WTC11 (cell line): ENCODE data around the gene BAMBI. TPM values are rescaled to one million over a fixed set of nuclear protein-coding genes. Genes with fewer than 3 reads are reported as not detected.

ENCODE experiments used
- ATAC-seq: fragments of 200-7000 bp; cut with Tn5 transposase; 2 replicates; pipeline ENCODE4 v1.10.0; 2021; ENCODE audit warnings: mild to moderate bottlenecking, moderate library complexity
- CTCF ChIA-PET: fragments of 300-600 bp; sonication (Branson Sonifier 250); formaldehyde crosslinking; loops from one replicate; lab custom pipeline; 2021; ENCODE audit warnings: antibody characterized with exemption; lab: Charles Lee
- POLR2A ChIA-PET: fragments of 350-600 bp; sonication (Branson Sonifier 250); formaldehyde crosslinking; loops from one replicate; lab custom pipeline; 2021; ENCODE audit warnings: antibody characterized with exemption; lab: Charles Lee
- DNase-seq: peaks from one replicate; pipeline ENCODE4 v3.0.0; 2021; ENCODE audit warnings: low spot score
- H3K27ac Mint-ChIP-seq: 2 replicates; pipeline ENCODE4 v1.8.0; 2021; ENCODE audit warnings: mixed read lengths
- H3K27me3 Mint-ChIP-seq: 2 replicates; pipeline ENCODE4 v1.8.0; 2021; ENCODE audit warnings: low read depth, mild to moderate bottlenecking, moderate library complexity, mixed read lengths
- H3K36me3 Mint-ChIP-seq: 2 replicates; pipeline ENCODE4 v1.8.0; 2021; ENCODE audit warnings: mixed read lengths
- H3K4me1 Mint-ChIP-seq: 2 replicates; pipeline ENCODE4 v1.8.0; 2022; ENCODE audit warnings: mixed read lengths
- H3K4me3 Mint-ChIP-seq: 2 replicates; pipeline ENCODE4 v1.8.0; 2021; ENCODE audit warnings: mild to moderate bottlenecking, moderate library complexity, mixed read lengths
- H3K9me3 Mint-ChIP-seq: 2 replicates; pipeline ENCODE4 v1.8.0; 2021; ENCODE audit warnings: mixed read lengths
- CREB1 ChIP-seq: sonication (generic); formaldehyde crosslinking; IDR thresholded peaks from 2 replicates; pipeline ENCODE4 v1.8.0; 2023; ENCODE audit warnings: mild to moderate bottlenecking, missing genetic modification reagents
- ESRRA ChIP-seq: sonication (generic); formaldehyde crosslinking; IDR thresholded peaks from 2 replicates; pipeline ENCODE4 v1.8.1; 2022; ENCODE audit warnings: mild to moderate bottlenecking, missing genetic modification reagents, borderline replicate concordance
- FOXP1 ChIP-seq: sonication (generic); formaldehyde crosslinking; IDR thresholded peaks from 2 replicates; pipeline ENCODE4 v1.8.0; 2022; ENCODE audit warnings: missing genetic modification reagents, mild to moderate bottlenecking, moderate library complexity, borderline replicate concordance
- GRHL2 ChIP-seq: fragments of 250-450 bp; sonication (Bioruptor Pico); IDR thresholded peaks from 2 replicates; pipeline ENCODE4 v1.8.0; 2022; ENCODE audit warnings: mild to moderate bottlenecking, moderate library complexity; ENCODE audit not compliant: insufficient replicate concordance, severe bottlenecking
- NR3C1 ChIP-seq: sonication (generic); formaldehyde crosslinking; conservative IDR thresholded peaks from 2 replicates; pipeline ENCODE4 v1.8.1; 2023; ENCODE audit warnings: low read depth, mild to moderate bottlenecking, missing genetic modification reagents
- OVOL2 ChIP-seq: fragments of 250-450 bp; sonication (Bioruptor Pico); IDR thresholded peaks from 2 replicates; pipeline ENCODE4 v1.9.0; 2021; ENCODE audit warnings: mild to moderate bottlenecking, borderline replicate concordance
- PRRX2 ChIP-seq: fragments of 250-450 bp; sonication (Bioruptor Pico); IDR thresholded peaks from 2 replicates; pipeline ENCODE4 v1.8.0; 2021; ENCODE audit warnings: mild to moderate bottlenecking
- RORB ChIP-seq: fragments of 250-450 bp; sonication (Bioruptor Pico); IDR thresholded peaks from 2 replicates; pipeline ENCODE4 v1.9.0; 2021; ENCODE audit warnings: mild to moderate bottlenecking
- TCF7 ChIP-seq: sonication (generic); formaldehyde crosslinking; IDR thresholded peaks from 2 replicates; pipeline ENCODE4 v1.8.0; 2022; ENCODE audit warnings: mild to moderate bottlenecking, low read depth, missing genetic modification reagents, moderate library complexity
- ZMAT4 ChIP-seq: fragments of 250-450 bp; sonication (Bioruptor Pico); IDR thresholded peaks from 2 replicates; pipeline ENCODE4 v1.9.0; 2021; ENCODE audit warnings: mild to moderate bottlenecking
- ZNF219 ChIP-seq: sonication (generic); formaldehyde crosslinking; IDR thresholded peaks from 2 replicates; pipeline ENCODE4 v1.8.0; 2023; ENCODE audit warnings: missing genetic modification reagents, mild to moderate bottlenecking, borderline replicate concordance
- ZNF396 ChIP-seq: fragments of 250-450 bp; sonication (Bioruptor Pico); IDR thresholded peaks from 2 replicates; pipeline ENCODE4 v1.8.0; 2021; ENCODE audit warnings: mild to moderate bottlenecking, moderate library complexity, borderline replicate concordance
- ZNF416 ChIP-seq: fragments of 250-450 bp; sonication (Bioruptor Pico); IDR thresholded peaks from 2 replicates; pipeline ENCODE4 v1.9.0; 2021; ENCODE audit warnings: mild to moderate bottlenecking, inconsistent platforms
- total RNA-seq: library from RNA; stranded (reverse); gene quantifications from 3 replicates; pipeline ENCODE4 v1.2.3, GENCODE V29; 2021
- TF ChIP-seq, protein P1 (sequence below): fragments of 200-600 bp; IDR thresholded peaks from 2 replicates; pipeline ENCODE4 v1.8.0; 2022; ENCODE audit warnings: antibody characterized with exemption
- TF ChIP-seq, protein P2 (sequence below): sonication (generic); formaldehyde crosslinking; IDR thresholded peaks from 2 replicates; pipeline ENCODE4 v1.8.0; 2022; ENCODE audit warnings: mild to moderate bottlenecking, missing genetic modification reagents
- TF ChIP-seq, protein P3 (sequence below): fragments of 250-450 bp; sonication (Bioruptor Pico); conservative IDR thresholded peaks from 2 replicates; pipeline ENCODE4 v1.9.0; 2021; ENCODE audit warnings: mild to moderate bottlenecking
- TF ChIP-seq, protein P4 (sequence below): sonication (generic); formaldehyde crosslinking; IDR thresholded peaks from 2 replicates; pipeline ENCODE4 v1.8.1; 2022; ENCODE audit warnings: mild to moderate bottlenecking, moderate library complexity, missing genetic modification reagents

BAMBI gene
- total RNA-seq, 1 experiment from 2014 or later: 29.0 TPM

- TF ChIP-seq RORB (CRISPR knock-in tag) (no peak), TCF7 (CRISPR knock-in tag) (no peak), NR3C1 (no peak)
Measured at GRCh38 chr10:28661035-28661434, 16.3 kb upstream of the BAMBI start (continued).

DNA sequence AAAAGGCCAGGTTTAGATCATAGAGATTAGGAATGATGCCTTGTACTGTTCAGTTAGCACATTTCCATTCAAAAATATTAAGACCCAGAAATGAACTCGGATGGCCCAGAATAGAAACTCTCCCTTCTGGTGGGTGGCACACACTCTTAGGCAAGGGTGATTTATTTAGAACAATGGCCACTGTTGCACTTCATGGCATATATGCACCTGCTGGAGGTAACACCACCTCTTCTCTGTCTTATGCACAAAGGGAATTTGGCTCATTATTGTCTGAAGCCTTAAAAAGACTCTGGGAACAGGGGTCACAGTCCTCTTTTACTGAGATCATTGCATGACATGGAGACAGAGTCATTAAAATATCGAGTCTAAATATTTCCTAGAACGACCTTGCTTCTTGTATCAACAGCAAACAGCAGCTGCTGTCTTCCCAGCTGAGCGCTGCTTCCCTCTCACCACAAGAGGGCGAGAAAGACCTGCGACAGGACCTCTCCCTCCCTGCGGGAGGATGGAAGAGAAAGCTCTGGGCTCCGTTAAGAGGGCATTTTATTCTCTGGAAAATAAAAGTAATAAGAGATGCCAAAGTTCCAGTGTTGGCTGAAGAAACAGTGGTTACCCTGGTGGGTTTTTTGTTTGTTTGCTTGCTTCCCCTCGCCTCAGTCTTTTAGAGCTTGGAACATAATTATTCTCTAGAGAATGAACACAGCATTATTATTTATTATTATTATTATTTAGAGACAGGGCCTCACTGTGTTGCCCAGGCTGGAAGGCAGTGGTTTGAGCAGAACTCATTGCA is 13.5 kb upstream of the BAMBI start:
- Mint-ChIP-seq H3K27ac (no peak overlapping the region), H3K4me1 (peaks cover 15% of the 10 kb centered on the region)

GRCh38 chr10:28664369-28664740 is 13.0 kb upstream of the BAMBI start:
- H3K9me3 Mint-ChIP-seq: no peaks in the 10 kb centered on the region
- ChIA-PET CTCF (interaction anchor here (0.5 to 2.0 kb wide), 62 partner anchors 9 to 922 kb away, joined by 3 to 67 read pairs (median 4); partner anchors contain the start of gene BAMBI), POLR2A (interaction anchor here (1.0 to 1.1 kb wide), 2 partner anchors 276 to 640 kb away, joined by 3 read pairs; no protein-coding TSS in a partner anchor)
- TF ChIP-seq ZNF416 (CRISPR knock-in tag): no peak
- TF ChIP-seq GRHL2: no peak
- TF ChIP-seq OVOL2: no peak
- no peak for TF ChIP-seq ZNF219 (CRISPR knock-in tag)
- peaks cover 27% of the 10 kb centered on the region for H3K27me3 Mint-ChIP-seq
- DNase-seq: no peak
- H3K4me1 Mint-ChIP-seq: peaks cover 17% of the 10 kb centered on the region
- H3K27ac Mint-ChIP-seq: no peak overlapping the region
- H3K36me3 Mint-ChIP-seq: no peaks in the 10 kb centered on the region
- ATAC-seq: no peak
- H3K4me3 Mint-ChIP-seq: no peak overlapping the region

More for the DNA sequence above, 13.5 kb upstream of the BAMBI start:
- POLR2A ChIA-PET: interaction anchor here (1.0 to 1.1 kb wide), 2 partner anchors 277 to 641 kb away, joined by 3 read pairs; no protein-coding TSS in a partner anchor
- Mint-ChIP-seq H3K36me3 (no peaks in the 10 kb centered on the region), H3K9me3 (no peaks in the 10 kb centered on the region), H3K27me3 (peaks cover 21% of the 10 kb centered on the region), H3K4me3 (no peak overlapping the region)
- ATAC-seq: peak; percentile 73
- CTCF ChIA-PET: interaction anchor here (0.5 to 2.0 kb wide), 63 partner anchors 10 to 922 kb away, joined by 3 to 67 read pairs (median 4); partner anchors contain the start of gene BAMBI
- peak; percentile 87 for DNase-seq
- TF ChIP-seq, protein P1, sequence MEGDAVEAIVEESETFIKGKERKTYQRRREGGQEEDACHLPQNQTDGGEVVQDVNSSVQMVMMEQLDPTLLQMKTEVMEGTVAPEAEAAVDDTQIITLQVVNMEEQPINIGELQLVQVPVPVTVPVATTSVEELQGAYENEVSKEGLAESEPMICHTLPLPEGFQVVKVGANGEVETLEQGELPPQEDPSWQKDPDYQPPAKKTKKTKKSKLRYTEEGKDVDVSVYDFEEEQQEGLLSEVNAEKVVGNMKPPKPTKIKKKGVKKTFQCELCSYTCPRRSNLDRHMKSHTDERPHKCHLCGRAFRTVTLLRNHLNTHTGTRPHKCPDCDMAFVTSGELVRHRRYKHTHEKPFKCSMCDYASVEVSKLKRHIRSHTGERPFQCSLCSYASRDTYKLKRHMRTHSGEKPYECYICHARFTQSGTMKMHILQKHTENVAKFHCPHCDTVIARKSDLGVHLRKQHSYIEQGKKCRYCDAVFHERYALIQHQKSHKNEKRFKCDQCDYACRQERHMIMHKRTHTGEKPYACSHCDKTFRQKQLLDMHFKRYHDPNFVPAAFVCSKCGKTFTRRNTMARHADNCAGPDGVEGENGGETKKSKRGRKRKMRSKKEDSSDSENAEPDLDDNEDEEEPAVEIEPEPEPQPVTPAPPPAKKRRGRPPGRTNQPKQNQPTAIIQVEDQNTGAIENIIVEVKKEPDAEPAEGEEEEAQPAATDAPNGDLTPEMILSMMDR: peak; percentile 94
- TF ChIP-seq CREB1 (CRISPR knock-in tag): no peak
- TF ChIP-seq ZMAT4 (CRISPR knock-in tag): no peak
- TF ChIP-seq, protein P2, sequence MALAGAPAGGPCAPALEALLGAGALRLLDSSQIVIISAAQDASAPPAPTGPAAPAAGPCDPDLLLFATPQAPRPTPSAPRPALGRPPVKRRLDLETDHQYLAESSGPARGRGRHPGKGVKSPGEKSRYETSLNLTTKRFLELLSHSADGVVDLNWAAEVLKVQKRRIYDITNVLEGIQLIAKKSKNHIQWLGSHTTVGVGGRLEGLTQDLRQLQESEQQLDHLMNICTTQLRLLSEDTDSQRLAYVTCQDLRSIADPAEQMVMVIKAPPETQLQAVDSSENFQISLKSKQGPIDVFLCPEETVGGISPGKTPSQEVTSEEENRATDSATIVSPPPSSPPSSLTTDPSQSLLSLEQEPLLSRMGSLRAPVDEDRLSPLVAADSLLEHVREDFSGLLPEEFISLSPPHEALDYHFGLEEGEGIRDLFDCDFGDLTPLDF (CRISPR knock-in tag): no peak
- TF ChIP-seq ZNF396 (CRISPR knock-in tag): no peak

- Mint-ChIP-seq H3K4me1 (peaks cover 25% of the 10 kb centered on the region), H3K9me3 (no peaks in the 10 kb centered on the region), H3K27me3 (peaks cover 40% of the 10 kb centered on the region), H3K27ac (no peak overlapping the region), H3K4me3 (peak overlapping the region; percentile 91; the same call in 1 of the 2 replicates), H3K36me3 (no peaks in the 10 kb centered on the region)
- ATAC-seq (no peak), DNase-seq (no peak)
- POLR2A ChIA-PET: no interaction called here
- CTCF ChIA-PET: interaction anchor here (1.6 kb wide), 1 partner anchor 638 kb away, joined by 3 read pairs; no protein-coding TSS in a partner anchor
- TF ChIP-seq PRRX2 (CRISPR knock-in tag): no peak
- TF ChIP-seq, protein P3, sequence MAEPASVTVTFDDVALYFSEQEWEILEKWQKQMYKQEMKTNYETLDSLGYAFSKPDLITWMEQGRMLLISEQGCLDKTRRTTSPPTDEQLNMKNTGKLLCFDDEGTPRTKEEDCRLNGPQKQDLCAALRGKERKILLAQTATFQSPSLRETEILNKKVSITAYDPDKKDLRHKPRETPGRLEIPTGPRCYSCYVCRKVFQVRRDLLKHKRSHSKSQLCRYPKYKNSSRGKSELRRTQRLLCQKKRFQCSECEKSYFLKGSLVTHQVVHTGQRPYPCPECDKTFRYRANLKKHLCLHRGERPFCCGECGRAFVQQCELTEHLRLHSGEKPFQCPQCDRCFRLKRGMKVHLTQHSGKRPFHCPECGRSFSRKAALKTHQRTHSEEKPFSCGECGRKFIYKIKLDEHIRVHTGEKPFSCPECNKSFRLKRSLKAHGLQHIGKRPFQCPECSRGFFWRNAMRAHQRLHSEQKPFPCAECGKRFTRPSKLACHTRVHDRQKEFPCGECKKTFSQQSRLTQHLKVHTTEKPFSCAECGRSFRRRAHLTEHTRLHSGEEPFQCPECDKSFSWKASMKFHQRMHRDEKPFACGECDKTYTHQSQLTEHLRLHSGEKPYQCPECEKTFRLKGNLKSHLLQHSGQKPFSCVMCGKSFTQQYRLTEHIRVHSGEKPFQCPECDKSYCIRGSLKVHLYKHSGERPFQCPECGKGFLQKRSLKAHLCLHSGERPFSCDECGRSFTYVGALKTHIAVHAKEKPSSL (CRISPR knock-in tag): no peak
- TF ChIP-seq FOXP1 (CRISPR knock-in tag): no peak
- TF ChIP-seq ESRRA: no peak
- TF ChIP-seq, protein P4, sequence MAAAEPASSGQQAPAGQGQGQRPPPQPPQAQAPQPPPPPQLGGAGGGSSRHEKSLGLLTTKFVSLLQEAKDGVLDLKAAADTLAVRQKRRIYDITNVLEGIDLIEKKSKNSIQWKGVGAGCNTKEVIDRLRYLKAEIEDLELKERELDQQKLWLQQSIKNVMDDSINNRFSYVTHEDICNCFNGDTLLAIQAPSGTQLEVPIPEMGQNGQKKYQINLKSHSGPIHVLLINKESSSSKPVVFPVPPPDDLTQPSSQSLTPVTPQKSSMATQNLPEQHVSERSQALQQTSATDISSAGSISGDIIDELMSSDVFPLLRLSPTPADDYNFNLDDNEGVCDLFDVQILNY (CRISPR knock-in tag): no peak
- no peak for TF ChIP-seq ZNF416 (CRISPR knock-in tag)
Measured at GRCh38 chr10:28666751-28667467, 10.4 kb upstream of the BAMBI start.
